ENCODE results near the gene CLIC3.
"Not testable (repeated sequence)": the region's sequence is repeated elsewhere in the genome, so short reads cannot be mapped to it uniquely, and the experiment has no call there.

The CLIC3 gene

GRCh38 chr9:136996361-136997292 lies at the start of gene CLIC3:
TSS of gene CLIC3 (minus strand) at chr9:136996568. CDS start at chr9:136996543, 25 bp downstream.
- DNase-seq: peak; percentile 94

- DNase-seq: no peak
These were observed 49.1 kb upstream of the CLIC3 start for GRCh38 chr9:137045294-137046087.

- no peak for DNase-seq
These were observed 48.3 kb upstream of the CLIC3 start for GRCh38 chr9:137044502-137045177.

- DNase-seq: no peak
These were observed 47.7 kb upstream of the CLIC3 start for GRCh38 chr9:137044037-137044436.

GRCh38 chr9:137042751-137043727 lies 46.7 kb upstream of the CLIC3 start:
- DNase-seq: no peak

GRCh38 chr9:137041124-137041523 lies 44.8 kb upstream of the CLIC3 start:
- no peak for DNase-seq

- no peak for DNase-seq
These were observed 44.2 kb upstream of the CLIC3 start for GRCh38 chr9:137040568-137040967.

- no peak for DNase-seq
These were observed 43.4 kb upstream of the CLIC3 start for GRCh38 chr9:137039611-137040366.

- no peak for DNase-seq
These were observed 42.5 kb upstream of the CLIC3 start for GRCh38 chr9:137038916-137039315.

GRCh38 chr9:137037483-137037882 lies 41.1 kb upstream of the CLIC3 start:
- no peak for DNase-seq

GRCh38 chr9:137037035-137037434 lies 40.7 kb upstream of the CLIC3 start:
- DNase-seq: no peak

GRCh38 chr9:137035937-137036336 lies 39.6 kb upstream of the CLIC3 start:
- DNase-seq: no peak

GRCh38 chr9:137035507-137035834 lies 39.1 kb upstream of the CLIC3 start:
- no peak for DNase-seq

- DNase-seq: peak; percentile 57
These were observed 38.5 kb upstream of the CLIC3 start for GRCh38 chr9:137034709-137035506.

GRCh38 chr9:137034039-137034708 lies 37.8 kb upstream of the CLIC3 start:
- DNase-seq: no peak

- not testable (repeated sequence) for DNase-seq
These were observed 37.1 kb upstream of the CLIC3 start for GRCh38 chr9:137033481-137033880.

GRCh38 chr9:137032858-137033257 lies 36.5 kb upstream of the CLIC3 start:
- no peak for DNase-seq

- no peak for DNase-seq
These were observed 35.7 kb upstream of the CLIC3 start, which contains the start of gene FUT7 for GRCh38 chr9:137031904-137032640. TSS of gene FUT7 (minus strand) at chr9:137032088. CDS start at chr9:137031991, 97 bp downstream.

Measured in NCI-H226 (cell line).